ENCODE measurements around the gene GPN2. TPM values are rescaled to one million over a fixed set of nuclear protein-coding genes. Genes with fewer than 3 reads are reported as not detected.

GPN2 gene
- total RNA-seq = 6.7 and 8.3 TPM in 2 replicates

GRCh38 chr1:26889551-26890466 is at the start of gene GPN2:
Gene GPN2 (minus strand): TSS chr1:26890283. CDS start chr1:26890096, 187 bp downstream.

GRCh38 chr1:26921540-26922430 is 31.7 kb upstream of the GPN2 start, which contains the start of gene NUDC:
Gene NUDC (plus strand): TSS chr1:26921743. CDS start chr1:26921849, 106 bp downstream.

GRCh38 chr1:26913754-26914619 is 23.9 kb upstream of the GPN2 start, which contains the start of gene NR0B2:
Gene NR0B2 (minus strand): TSS chr1:26913975. CDS start chr1:26913940, 35 bp downstream.

GRCh38 chr1:26900001-26900814 is 10.1 kb upstream of the GPN2 start, which contains the start of gene GPATCH3:
Gene GPATCH3 (minus strand): TSS chr1:26900467. CDS start chr1:26900442, 25 bp downstream.

GRCh38 chr1:26862781-26863684 is 27.1 kb downstream of the GPN2 start, which contains the start of gene SFN:
Gene SFN (plus strand): TSS chr1:26863149. CDS start chr1:26863213, 64 bp downstream.

GRCh38 chr1:26826261-26827105 is 63.6 kb downstream of the GPN2 start, which contains the start of gene ZDHHC18:
Gene ZDHHC18 (plus strand): TSS chr1:26826688. CDS start chr1:26826805, 117 bp downstream.

Other genes starting within 250 kb of the GPN2 start
- 16.2 and 18.1 TPM in 2 replicates for gene ARID1A, start 194.3 kb downstream of the GPN2 start, total RNA-seq
- 8.7 and 16.2 TPM in 2 replicates for gene PIGV, start 102.3 kb downstream of the GPN2 start, total RNA-seq
- 7.6 and 13.3 TPM in 2 replicates for gene ZDHHC18, start 63.6 kb downstream of the GPN2 start, total RNA-seq
- gene SFN, start 27.1 kb downstream of the GPN2 start, total RNA-seq = not detected in 2 replicates
- 3.1 and 6.0 TPM in 2 replicates for gene GPATCH3, start 10.2 kb upstream of the GPN2 start, total RNA-seq
- gene NR0B2, start 23.7 kb upstream of the GPN2 start, total RNA-seq = not detected in 2 replicates
- 45.5 and 49.8 TPM in 2 replicates for gene NUDC, start 31.5 kb upstream of the GPN2 start, total RNA-seq
- gene KDF1, start 70.2 kb upstream of the GPN2 start, total RNA-seq = not detected in 2 replicates
- 52.8 and 116 TPM in 2 replicates for gene TRNP1, start 103.4 kb upstream of the GPN2 start, total RNA-seq
- gene TENT5B, start 122.6 kb upstream of the GPN2 start, total RNA-seq = 13.8 and 27.4 TPM in 2 replicates